ENCODE data around the gene CBS. TPM values are rescaled to one million over a fixed set of nuclear protein-coding genes. Genes with fewer than 3 reads are reported as not detected.

Gene CBS
- polyA plus RNA-seq, 4 donors: 9.4 to 20.6 (median 11.0) TPM

- no peaks in the 10 kb centered on the region for H3K27me3 ChIP-seq (ENCODE audit: control insufficient read depth in 3 of 3, insufficient read depth in 3 of 3, low read length in 3 of 3)
- no peak overlapping the region for H3K4me3 ChIP-seq (ENCODE audit: low read depth in 1 of 3, low read length in 3 of 3)
- FAIRE-seq: no peak
- H3K4me1 ChIP-seq (ENCODE audit: control insufficient read depth in 3 of 3, insufficient read depth in 2 of 3, low read depth in 1 of 3, low read length in 2 of 3): no peaks in the 10 kb centered on the region
- 91 to 95% (median 94%) methylated on average over 17 of the region's 17 CpGs for WGBS, 3 donors
- no peak for DNase-seq
- H3K9me3 ChIP-seq (ENCODE audit: control insufficient read depth in 2 of 2, insufficient read depth in 1 of 2, low read depth in 1 of 2, low read length in 1 of 2): no peaks in the 10 kb centered on the region
- peaks cover 11 to 77% (median 14%) of the 10 kb centered on the region in 3 donors for H3K36me3 ChIP-seq (ENCODE audit: control insufficient read depth in 3 of 3, insufficient read depth in 2 of 3, low read depth in 1 of 3, low read length in 3 of 3)
- H3K27ac ChIP-seq (ENCODE audit: low read depth in 1 of 3, low read length in 2 of 3): no peak overlapping the region
These were observed 51.0 kb downstream of the CBS start for GRCh38 chr21:43024439-43025136.

GRCh38 chr21:43023175-43023574 lies 52.5 kb downstream of the CBS start:
- no peak for DNase-seq
- H3K4me1 ChIP-seq (ENCODE audit: control insufficient read depth in 3 of 3, insufficient read depth in 2 of 3, low read depth in 1 of 3, low read length in 2 of 3): no peaks in the 10 kb centered on the region
- H3K27ac ChIP-seq (ENCODE audit: low read depth in 1 of 3, low read length in 2 of 3): no peak overlapping the region
- no peaks in the 10 kb centered on the region for H3K27me3 ChIP-seq (ENCODE audit: control insufficient read depth in 3 of 3, insufficient read depth in 3 of 3, low read length in 3 of 3)
- no peak for FAIRE-seq
- H3K36me3 ChIP-seq (ENCODE audit: control insufficient read depth in 3 of 3, insufficient read depth in 2 of 3, low read depth in 1 of 3, low read length in 3 of 3): peaks cover 11 to 71% (median 14%) of the 10 kb centered on the region in 3 donors
- H3K4me3 ChIP-seq (ENCODE audit: low read depth in 1 of 3, low read length in 3 of 3): no peak overlapping the region
- 92 to 93% (median 92%) methylated on average over 8 of the region's 8 CpGs for WGBS, 3 donors
- no peaks in the 10 kb centered on the region for H3K9me3 ChIP-seq (ENCODE audit: control insufficient read depth in 2 of 2, insufficient read depth in 1 of 2, low read depth in 1 of 2, low read length in 1 of 2)

DNA sequence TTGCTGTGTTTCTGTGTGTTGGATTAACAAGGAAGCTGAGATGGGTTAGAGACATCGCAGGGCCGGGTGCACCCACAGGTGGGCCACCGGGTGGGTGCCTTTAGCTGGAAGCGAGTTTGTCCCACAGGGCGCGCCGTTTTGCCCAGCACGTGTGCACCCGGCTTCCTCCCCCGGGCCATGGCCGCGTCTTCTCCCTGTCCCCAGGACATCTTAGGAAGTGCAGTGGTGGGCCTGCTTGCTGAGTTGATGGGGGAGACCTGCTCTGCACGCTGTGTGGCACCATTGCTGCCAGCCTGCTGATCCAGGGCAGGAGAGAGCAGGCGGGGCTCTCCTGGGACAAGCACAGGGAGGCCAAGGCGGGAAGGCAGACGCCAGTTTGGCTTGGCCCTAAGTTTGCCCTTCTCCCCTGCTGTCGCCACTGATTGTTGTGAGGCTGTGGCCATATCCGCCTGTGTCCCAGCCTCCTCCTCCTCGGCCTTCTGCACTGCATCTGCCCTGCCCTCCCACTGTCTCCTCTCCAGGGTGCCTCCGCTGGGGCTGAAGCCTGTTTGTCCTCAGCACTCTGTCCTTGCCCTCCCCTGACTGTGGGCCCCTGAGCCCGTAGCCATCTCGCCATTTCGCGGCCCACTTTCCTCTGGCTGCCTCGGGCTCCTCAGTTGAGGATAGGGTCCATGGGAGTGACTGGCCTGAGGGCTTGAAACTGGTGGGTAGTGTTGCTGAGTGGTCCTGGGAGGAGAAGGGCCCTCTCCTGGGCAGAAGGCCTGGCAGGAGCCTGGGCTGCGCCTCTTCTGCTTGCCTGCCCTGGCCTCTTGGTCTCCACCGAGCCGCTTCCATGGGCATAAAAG lies 53.7 kb downstream of the CBS start:
- H3K36me3 ChIP-seq (ENCODE audit: control insufficient read depth in 3 of 3, insufficient read depth in 2 of 3, low read depth in 1 of 3, low read length in 3 of 3): peaks cover 14 to 68% (median 15%) of the 10 kb centered on the region in 3 donors

DNA sequence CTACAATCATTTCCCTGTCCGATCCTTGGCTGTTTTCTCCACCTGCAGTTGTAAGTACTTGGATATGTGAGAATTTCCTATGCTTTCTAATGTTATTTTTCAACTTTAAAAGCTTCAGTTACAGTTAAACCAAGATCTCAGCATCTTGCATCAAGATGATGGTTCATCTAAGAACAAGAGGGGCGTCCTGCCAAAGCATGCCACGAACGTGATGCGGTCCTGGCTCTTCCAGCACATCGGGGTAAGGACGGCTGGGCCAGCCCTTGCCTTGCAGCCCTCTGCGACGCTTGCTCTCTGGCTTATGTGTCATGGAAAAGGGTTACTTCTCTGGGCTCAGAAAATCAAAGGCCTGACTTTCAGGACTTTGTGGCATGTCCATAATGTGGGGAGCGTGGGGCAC lies 54.4 kb downstream of the CBS start:
- Histone ChIP-seq H3K4me3 (ENCODE audit: low read depth in 1 of 3, low read length in 3 of 3) (no peak overlapping the region), H3K9me3 (ENCODE audit: control insufficient read depth in 2 of 2, insufficient read depth in 1 of 2, low read depth in 1 of 2, low read length in 1 of 2) (no peaks in the 10 kb centered on the region), H3K4me1 (ENCODE audit: control insufficient read depth in 3 of 3, insufficient read depth in 2 of 3, low read depth in 1 of 3, low read length in 2 of 3) (no peaks in the 10 kb centered on the region), H3K27ac (ENCODE audit: low read depth in 1 of 3, low read length in 2 of 3) (no peak overlapping the region), H3K27me3 (ENCODE audit: control insufficient read depth in 3 of 3, insufficient read depth in 3 of 3, low read length in 3 of 3) (no peaks in the 10 kb centered on the region), H3K36me3 (ENCODE audit: control insufficient read depth in 3 of 3, insufficient read depth in 2 of 3, low read depth in 1 of 3, low read length in 3 of 3) (peaks cover 14 to 71% (median 15%) of the 10 kb centered on the region in 3 donors)
- WGBS, 3 donors: 95 to 97% (median 95%) methylated on average over 10 of the region's 10 CpGs
- FAIRE-seq (no peak), DNase-seq (no peak)

More for the DNA sequence above, 53.7 kb downstream of the CBS start:
- Histone ChIP-seq H3K4me1 (ENCODE audit: control insufficient read depth in 3 of 3, insufficient read depth in 2 of 3, low read depth in 1 of 3, low read length in 2 of 3) (no peaks in the 10 kb centered on the region), H3K4me3 (ENCODE audit: low read depth in 1 of 3, low read length in 3 of 3) (no peak overlapping the region), H3K27ac (ENCODE audit: low read depth in 1 of 3, low read length in 2 of 3) (no peak overlapping the region), H3K9me3 (ENCODE audit: control insufficient read depth in 2 of 2, insufficient read depth in 1 of 2, low read depth in 1 of 2, low read length in 1 of 2) (no peaks in the 10 kb centered on the region), H3K27me3 (ENCODE audit: control insufficient read depth in 3 of 3, insufficient read depth in 3 of 3, low read length in 3 of 3) (no peaks in the 10 kb centered on the region)
- WGBS, 3 donors: 96 to 98% (median 97%) methylated on average over 23 to 28 of the region's 28 CpGs
- no peak for FAIRE-seq
- DNase-seq: no peak

GRCh38 chr21:43020771-43021170 lies 54.9 kb downstream of the CBS start:
- H3K9me3 ChIP-seq (ENCODE audit: control insufficient read depth in 2 of 2, insufficient read depth in 1 of 2, low read depth in 1 of 2, low read length in 1 of 2): no peaks in the 10 kb centered on the region
- H3K27me3 ChIP-seq (ENCODE audit: control insufficient read depth in 3 of 3, insufficient read depth in 3 of 3, low read length in 3 of 3): no peaks in the 10 kb centered on the region
- no peaks in the 10 kb centered on the region for H3K4me1 ChIP-seq (ENCODE audit: control insufficient read depth in 3 of 3, insufficient read depth in 2 of 3, low read depth in 1 of 3, low read length in 2 of 3)
- no peak for DNase-seq
- no peak overlapping the region for H3K27ac ChIP-seq (ENCODE audit: low read depth in 1 of 3, low read length in 2 of 3)
- H3K4me3 ChIP-seq (ENCODE audit: low read depth in 1 of 3, low read length in 3 of 3): no peak overlapping the region
- peaks cover 14 to 72% (median 15%) of the 10 kb centered on the region in 3 donors for H3K36me3 ChIP-seq (ENCODE audit: control insufficient read depth in 3 of 3, insufficient read depth in 2 of 3, low read depth in 1 of 3, low read length in 3 of 3)
- no peak for FAIRE-seq
- 91 to 93% (median 93%) methylated on average over 6 of the region's 6 CpGs for WGBS, 3 donors

GRCh38 chr21:43020177-43020576 lies 55.5 kb downstream of the CBS start:
- FAIRE-seq (no peak), DNase-seq (no peak)
- Histone ChIP-seq H3K4me3 (ENCODE audit: low read depth in 1 of 3, low read length in 3 of 3) (no peak overlapping the region), H3K36me3 (ENCODE audit: control insufficient read depth in 3 of 3, insufficient read depth in 2 of 3, low read depth in 1 of 3, low read length in 3 of 3) (peaks cover 11 to 68% (median 14%) of the 10 kb centered on the region in 3 donors), H3K4me1 (ENCODE audit: control insufficient read depth in 3 of 3, insufficient read depth in 2 of 3, low read depth in 1 of 3, low read length in 2 of 3) (no peaks in the 10 kb centered on the region), H3K27me3 (ENCODE audit: control insufficient read depth in 3 of 3, insufficient read depth in 3 of 3, low read length in 3 of 3) (no peaks in the 10 kb centered on the region), H3K27ac (ENCODE audit: low read depth in 1 of 3, low read length in 2 of 3) (no peak overlapping the region), H3K9me3 (ENCODE audit: control insufficient read depth in 2 of 2, insufficient read depth in 1 of 2, low read depth in 1 of 2, low read length in 1 of 2) (no peaks in the 10 kb centered on the region)
- 92 to 97% (median 96%) methylated on average over 12 to 13 of the region's 13 CpGs for WGBS, 3 donors

DNA sequence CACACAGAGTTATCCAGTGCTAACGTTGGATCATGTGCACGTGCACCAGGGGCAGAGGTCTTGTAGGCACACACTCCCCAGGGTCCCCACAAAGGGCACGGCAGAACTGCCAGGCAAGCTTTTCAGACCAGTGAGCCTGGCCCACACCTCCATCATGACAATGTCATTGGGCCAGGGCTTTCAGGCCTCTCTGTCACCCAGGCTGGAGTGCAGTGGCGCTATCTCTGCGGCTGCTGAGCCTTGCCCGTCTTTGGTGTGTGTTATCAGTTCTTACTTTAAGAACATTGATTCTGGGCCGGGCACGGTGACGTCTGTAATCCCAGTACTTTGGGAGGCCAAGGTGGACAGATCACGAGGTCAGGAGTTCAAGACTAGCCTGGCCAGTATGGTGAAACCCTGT lies 57.1 kb downstream of the CBS start:
- no peaks in the 10 kb centered on the region for H3K4me1 ChIP-seq (ENCODE audit: control insufficient read depth in 3 of 3, insufficient read depth in 2 of 3, low read depth in 1 of 3, low read length in 2 of 3)
- no peak for DNase-seq
- FAIRE-seq: no peak
- 88 to 94% (median 89%) methylated on average over 9 to 10 of the region's 10 CpGs for WGBS, 3 donors
- peaks cover 10 to 54% (median 13%) of the 10 kb centered on the region in 3 donors for H3K36me3 ChIP-seq (ENCODE audit: control insufficient read depth in 3 of 3, insufficient read depth in 2 of 3, low read depth in 1 of 3, low read length in 3 of 3)
- no peaks in the 10 kb centered on the region for H3K9me3 ChIP-seq (ENCODE audit: control insufficient read depth in 2 of 2, insufficient read depth in 1 of 2, low read depth in 1 of 2, low read length in 1 of 2)
- H3K27me3 ChIP-seq (ENCODE audit: control insufficient read depth in 3 of 3, insufficient read depth in 3 of 3, low read length in 3 of 3): no peaks in the 10 kb centered on the region
- no peak overlapping the region for H3K4me3 ChIP-seq (ENCODE audit: low read depth in 1 of 3, low read length in 3 of 3)
- H3K27ac ChIP-seq (ENCODE audit: low read depth in 1 of 3, low read length in 2 of 3): no peak overlapping the region

GRCh38 chr21:43016728-43017127 lies 58.9 kb downstream of the CBS start:
- 95 to 98% (median 97%) methylated on average over 13 of the region's 13 CpGs for WGBS, 3 donors
- Histone ChIP-seq H3K27me3 (ENCODE audit: control insufficient read depth in 3 of 3, insufficient read depth in 3 of 3, low read length in 3 of 3) (no peaks in the 10 kb centered on the region), H3K4me1 (ENCODE audit: control insufficient read depth in 3 of 3, insufficient read depth in 2 of 3, low read depth in 1 of 3, low read length in 2 of 3) (no peaks in the 10 kb centered on the region), H3K4me3 (ENCODE audit: low read depth in 1 of 3, low read length in 3 of 3) (no peak overlapping the region), H3K27ac (ENCODE audit: low read depth in 1 of 3, low read length in 2 of 3) (no peak overlapping the region), H3K9me3 (ENCODE audit: control insufficient read depth in 2 of 2, insufficient read depth in 1 of 2, low read depth in 1 of 2, low read length in 1 of 2) (no peaks in the 10 kb centered on the region), H3K36me3 (ENCODE audit: control insufficient read depth in 3 of 3, insufficient read depth in 2 of 3, low read depth in 1 of 3, low read length in 3 of 3) (peaks cover 12 to 52% (median 16%) of the 10 kb centered on the region in 3 donors)
- DNase-seq: no peak
- FAIRE-seq: no peak

All from small intestine (tissue), 7 donors.